CD4-positive, alpha-beta T cell (primary cell): ENCODE results near the gene JAK3. TPM values are rescaled to one million over a fixed set of nuclear protein-coding genes. Genes with fewer than 3 reads are reported as not detected.

Experiments
- ATAC-seq: fragments of 200-7000 bp; cut with Tn5 transposase; one replicate; pipeline ENCODE4 v1.10.0; 2022; ENCODE audit warnings: mild to moderate bottlenecking; ENCODE audit not compliant: poor library complexity
- CTCF ChIA-PET: fragments of 350-600 bp; sonication (Branson Sonifier 250); formaldehyde crosslinking; loops from one replicate; lab custom pipeline; 2021; ENCODE audit warnings: antibody characterized with exemption, inconsistent platforms; lab: Charles Lee
- POLR2A ChIA-PET: fragments of 350-600 bp; sonication (Branson Sonifier 250); formaldehyde crosslinking; loops from one replicate; lab custom pipeline; 2021; ENCODE audit warnings: antibody characterized with exemption, inconsistent platforms; lab: Charles Lee
- DNase-seq, 14 experiments: peaks; one replicate each; pipeline ENCODE4 v3.0.0-alpha.2; 2013 to 2020; ENCODE audit warnings: mixed read lengths in 2 of 14
- H3K27ac ChIP-seq, 2 donors: one replicate each; pipeline versions ENCODE4 v1.5.1 to v1.7.0; 2013; ENCODE audit warnings: low read length in 2 of 2, low read depth in 1 of 2, mild to moderate bottlenecking in 1 of 2
- H3K27me3 ChIP-seq, 2 experiments: 1 replicate in 1 of 2; 2 replicates in 1 of 2; pipeline versions ENCODE4 v1.6.1 to v1.7.0; 2013; ENCODE audit warnings: low read length in 2 of 2, control low read depth in 1 of 2, mild to moderate bottlenecking in 1 of 2, moderate library complexity in 1 of 2; ENCODE audit not compliant: insufficient read depth in 2 of 2, control insufficient read depth in 1 of 2
- H3K36me3 ChIP-seq: one replicate; pipeline ENCODE4 v1.6.1; 2013; ENCODE audit warnings: low read length, control low read depth; ENCODE audit not compliant: insufficient read depth
- H3K4me1 ChIP-seq: one replicate; pipeline ENCODE4 v1.6.1; 2013; ENCODE audit warnings: low read length, control low read depth; ENCODE audit not compliant: insufficient read depth
- H3K4me3 ChIP-seq: one replicate; pipeline ENCODE4 v1.5.1; 2013; ENCODE audit warnings: mild to moderate bottlenecking, low read length, moderate library complexity
- H3K9me3 ChIP-seq, 2 experiments: 1 replicate in 1 of 2; 2 replicates in 1 of 2; pipeline versions ENCODE4 v1.6.1 to v1.7.0; 2013; ENCODE audit warnings: low read length in 2 of 2, mild to moderate bottlenecking in 2 of 2, control low read depth in 1 of 2, moderate library complexity in 1 of 2; ENCODE audit not compliant: control insufficient read depth in 1 of 2, insufficient read depth in 1 of 2
- H3K27ac Mint-ChIP-seq: one replicate; pipeline ENCODE4 v1.8.0; 2020; ENCODE audit warnings: mixed read lengths
- H3K27me3 Mint-ChIP-seq: one replicate; pipeline ENCODE4 v1.8.0; 2021; ENCODE audit warnings: mixed read lengths
- H3K36me3 Mint-ChIP-seq: one replicate; pipeline ENCODE4 v1.8.0; 2021; ENCODE audit warnings: low read depth, mixed read lengths
- H3K4me1 Mint-ChIP-seq: one replicate; pipeline ENCODE4 v1.8.0; 2021; ENCODE audit warnings: low read depth, mixed read lengths
- H3K4me3 Mint-ChIP-seq: one replicate; pipeline ENCODE4 v1.8.0; 2020; ENCODE audit warnings: mild to moderate bottlenecking, mixed read lengths
- H3K9me3 Mint-ChIP-seq: one replicate; pipeline ENCODE4 v1.8.0; 2020; ENCODE audit warnings: mixed read lengths
- CTCF ChIP-seq: fragments of 200-600 bp; IDR thresholded peaks from one replicate; pipeline ENCODE4 v1.8.0; 2022; ENCODE audit warnings: antibody characterized with exemption, mild to moderate bottlenecking
- intact Hi-C, 2 experiments: fragments of 100-400 bp; cut with DNase I in 1 of 2; cut with micrococcal nuclease in 1 of 2; formaldehyde crosslinking; loops; one replicate each; pipeline versions ENCODE4 v1.15.1 to v1.9.0; 2023 to 2025; cut with DNase I, micrococcal nuclease
- total RNA-seq, 174 experiments: library from RNA in 2 of 174; stranded (reverse) in 2 of 174; gene quantifications; one replicate each; pipeline ENCODE4 v1.2.3 and lab custom pipeline; 2021 to 2026

JAK3 gene
- total RNA-seq, 2 experiments from 2014 or later = 120 to 121 TPM

GRCh38 chr19:17796013-17796837 lies 51.6 kb downstream of the JAK3 start:
- Histone ChIP-seq H3K27me3 (no peaks in the 10 kb centered on the region), H3K4me1 (peaks cover 54% of the 10 kb centered on the region), H3K27ac (no peak overlapping the region), H3K9me3 (no peaks in the 10 kb centered on the region), H3K36me3 (no peaks in the 10 kb centered on the region), H3K4me3 (no peak overlapping the region)
- Mint-ChIP-seq H3K4me3 (peak overlapping the region; percentile 63), H3K36me3 (peaks cover 5% of the 10 kb centered on the region), H3K4me1 (peaks cover 66% of the 10 kb centered on the region), H3K9me3 (no peaks in the 10 kb centered on the region), H3K27me3 (no peaks in the 10 kb centered on the region), H3K27ac (peak overlapping the region; percentile 51)
- CTCF ChIA-PET = interaction anchor here (2.0 kb wide), 1 partner anchor 63 kb away, joined by 9 read pairs; the partner anchor contains the start of gene RPL18A
- no peak for TF ChIP-seq CTCF
- no peak for ATAC-seq
- POLR2A ChIA-PET = interaction anchor here (0.6 to 1.9 kb wide), 8 partner anchors 12 to 63 kb away, joined by 3 to 5 read pairs (median 3); partner anchors contain the start of genes JAK3 and RPL18A
- intact Hi-C loops = no loop called here
- DNase-seq = peak in 1 of 14 experiments; percentile 13

- Mint-ChIP-seq H3K9me3 (no peaks in the 10 kb centered on the region), H3K4me3 (peak overlapping the region; percentile 63), H3K36me3 (peaks cover 5% of the 10 kb centered on the region), H3K4me1 (peaks cover 65% of the 10 kb centered on the region), H3K27ac (peak overlapping the region; percentile 51), H3K27me3 (no peaks in the 10 kb centered on the region)
- Histone ChIP-seq H3K4me1 (peaks cover 60% of the 10 kb centered on the region), H3K27ac (no peak overlapping the region), H3K9me3 (no peaks in the 10 kb centered on the region), H3K36me3 (no peaks in the 10 kb centered on the region), H3K4me3 (peak overlapping the region; percentile 44), H3K27me3 (no peaks in the 10 kb centered on the region)
- DNase-seq (peak in 1 of 14 experiments; percentile 12), ATAC-seq (no peak)
- intact Hi-C loops = no loop called here
- POLR2A ChIA-PET = interaction anchor here (0.6 to 1.9 kb wide), 8 partner anchors 8 to 64 kb away, joined by 3 to 5 read pairs (median 3); partner anchors contain the start of genes JAK3 and RPL18A
- CTCF ChIA-PET = interaction anchor here (1.5 to 2.0 kb wide), 2 partner anchors 60 to 64 kb away, joined by 8 to 9 read pairs; partner anchors contain the start of gene RPL18A
- TF ChIP-seq CTCF = no peak
Observed at GRCh38 chr19:17795495-17795856, 52.3 kb downstream of the JAK3 start.

GRCh38 chr19:17794731-17795494 lies 52.9 kb downstream of the JAK3 start, which contains the start of gene B3GNT3:
B3GNT3 (plus strand) TSS chr19:17795138; CDS start chr19:17807808, 12,670 bp downstream.
- H3K4me3 ChIP-seq = peak within 1 kb of the TSS; percentile 44
- no peaks in the 10 kb centered on the region for H3K36me3 ChIP-seq
- H3K27ac ChIP-seq = no peak within 1 kb of the TSS
- ChIA-PET CTCF (interaction anchor here (1.5 kb wide), 1 partner anchor 61 kb away, joined by 8 read pairs; no protein-coding TSS in a partner anchor), POLR2A (interaction anchor here (0.6 to 1.9 kb wide), 6 partner anchors 8 to 55 kb away, joined by 3 to 5 read pairs (median 3); no protein-coding TSS in a partner anchor)
- H3K4me1 ChIP-seq = peaks cover 66% of the 10 kb centered on the region
- no peaks in the 10 kb centered on the region for H3K27me3 Mint-ChIP-seq
- H3K27ac Mint-ChIP-seq = peak within 1 kb of the TSS; percentile 72
- intact Hi-C loops = no loop called here
- TF ChIP-seq CTCF = no peak
- DNase-seq (peak in 7 of 14 experiments; percentile 17 to 62 (median 31)), ATAC-seq (peak; percentile 30)
- H3K36me3 Mint-ChIP-seq = peaks cover 5% of the 10 kb centered on the region
- no peaks in the 10 kb centered on the region for H3K27me3 ChIP-seq
- peaks cover 71% of the 10 kb centered on the region for H3K4me1 Mint-ChIP-seq
- no peaks in the 10 kb centered on the region for H3K9me3 ChIP-seq
- no peaks in the 10 kb centered on the region for H3K9me3 Mint-ChIP-seq
- peak within 1 kb of the TSS; percentile 82 for H3K4me3 Mint-ChIP-seq
